Gastrocnemius medialis (tissue), 4 donors: ENCODE results near the gene ACACA.

Experiments
- CTCF ChIP-seq, 5 experiments: fragments of 450-650 bp in 3 of 5; fragments of 200-600 bp in 2 of 5; sonication (generic) in 2 of 5; IDR thresholded peaks in 4 of 5; conservative IDR thresholded peaks in 1 of 5; 1 replicate in 4 of 5; 2 replicates in 1 of 5; pipeline ENCODE4 v1.5.1; 2016 to 2019; ENCODE audit warnings: antibody characterized with exemption in 5 of 5, mild to moderate bottlenecking in 3 of 5, moderate library complexity in 3 of 5
- POLR2A ChIP-seq, 2 donors: fragments of 450-650 bp; IDR thresholded peaks; one replicate each; pipeline ENCODE4 v1.6.1; 2017; ENCODE audit warnings: antibody characterized with exemption in 2 of 2, mild to moderate bottlenecking in 2 of 2, moderate library complexity in 2 of 2

- TF ChIP-seq CTCF (IDR thresholded peaks at IDR 0.05 in 4 of 5, conservative IDR thresholded peaks at IDR 0.05 in 1 of 5) (no peak), POLR2A (IDR thresholded peaks at IDR 0.05) (no peak)
These were observed 274.7 kb downstream of the ACACA start for GRCh38 chr17:37131669-37132611.
